B cell (primary cell): ENCODE data around the gene CALR3.

ENCODE experiments used
- EZH2 ChIP-seq: IDR thresholded peaks from 2 replicates; pipeline ENCODE4 v1.6.1; 2012; ENCODE audit warnings: borderline replicate concordance, low read depth, mild to moderate bottlenecking, moderate library complexity, low read length; ENCODE audit not compliant: insufficient read depth, poor library complexity, severe bottlenecking
- TF ChIP-seq, protein P1 (sequence below): fragments of 200-600 bp; IDR thresholded peaks from one replicate; pipeline ENCODE4 v1.8.0; 2022; ENCODE audit warnings: antibody characterized with exemption, mild to moderate bottlenecking

- TF ChIP-seq, protein P1, sequence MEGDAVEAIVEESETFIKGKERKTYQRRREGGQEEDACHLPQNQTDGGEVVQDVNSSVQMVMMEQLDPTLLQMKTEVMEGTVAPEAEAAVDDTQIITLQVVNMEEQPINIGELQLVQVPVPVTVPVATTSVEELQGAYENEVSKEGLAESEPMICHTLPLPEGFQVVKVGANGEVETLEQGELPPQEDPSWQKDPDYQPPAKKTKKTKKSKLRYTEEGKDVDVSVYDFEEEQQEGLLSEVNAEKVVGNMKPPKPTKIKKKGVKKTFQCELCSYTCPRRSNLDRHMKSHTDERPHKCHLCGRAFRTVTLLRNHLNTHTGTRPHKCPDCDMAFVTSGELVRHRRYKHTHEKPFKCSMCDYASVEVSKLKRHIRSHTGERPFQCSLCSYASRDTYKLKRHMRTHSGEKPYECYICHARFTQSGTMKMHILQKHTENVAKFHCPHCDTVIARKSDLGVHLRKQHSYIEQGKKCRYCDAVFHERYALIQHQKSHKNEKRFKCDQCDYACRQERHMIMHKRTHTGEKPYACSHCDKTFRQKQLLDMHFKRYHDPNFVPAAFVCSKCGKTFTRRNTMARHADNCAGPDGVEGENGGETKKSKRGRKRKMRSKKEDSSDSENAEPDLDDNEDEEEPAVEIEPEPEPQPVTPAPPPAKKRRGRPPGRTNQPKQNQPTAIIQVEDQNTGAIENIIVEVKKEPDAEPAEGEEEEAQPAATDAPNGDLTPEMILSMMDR = no peak
- no peak for TF ChIP-seq EZH2
Measured at GRCh38 chr19:16516381-16516780, 20.4 kb upstream of the CALR3 start.
